Lower lobe of right lung (tissue), 2 donors: ENCODE results near the gene MED6. TPM values are rescaled to one million over a fixed set of nuclear protein-coding genes. Genes with fewer than 3 reads are reported as not detected.

Experiments used
- ATAC-seq, 2 donors: fragments of 200-7000 bp; cut with Tn5 transposase; one replicate each; pipeline ENCODE4 v1.9.1; 2020 to 2022; ENCODE audit warnings: mild to moderate bottlenecking in 2 of 2, moderate library complexity in 2 of 2
- DNase-seq: peaks from one replicate; pipeline ENCODE4 v3.0.0-alpha.2; 2020
- H3K27ac ChIP-seq: fragments of 200-600 bp; one replicate; pipeline ENCODE4 v1.8.0; 2022
- H3K27me3 ChIP-seq: fragments of 200-600 bp; one replicate; pipeline ENCODE4 v1.8.0; 2022; ENCODE audit warnings: low read depth
- H3K36me3 ChIP-seq: fragments of 200-600 bp; one replicate; pipeline ENCODE4 v1.8.0; 2022; ENCODE audit warnings: mild to moderate bottlenecking
- H3K4me1 ChIP-seq: fragments of 200-600 bp; one replicate; pipeline ENCODE4 v1.8.0; 2022
- H3K4me3 ChIP-seq: fragments of 200-600 bp; one replicate; pipeline ENCODE4 v1.8.0; 2022; ENCODE audit warnings: mild to moderate bottlenecking
- H3K9me3 ChIP-seq: fragments of 200-600 bp; one replicate; pipeline ENCODE4 v1.8.0; 2022
- CTCF ChIP-seq: fragments of 200-600 bp; IDR thresholded peaks from one replicate; pipeline ENCODE4 v1.8.0; 2022; ENCODE audit warnings: antibody characterized with exemption, mild to moderate bottlenecking
- intact Hi-C: fragments of 100-400 bp; cut with DNase I; formaldehyde crosslinking; loops from one replicate; pipeline ENCODE4 v1.11.0; 2022
- total RNA-seq: library from RNA; stranded (reverse); fragmentation: NEBNext Ultra II Directional; extraction: Animal tissue kit (Norgen Biotek cat#: 25700); gene quantifications from one replicate; pipeline ENCODE4 v1.2.1, GENCODE V29; 2021
- donor health status: DM: no; HTN: yes; CAD: no; lungs with severe emphysema.

MED6 gene
- total RNA-seq, 1 donor from 2014 or later: 28.8 TPM

- ATAC-seq: no peak
- Histone ChIP-seq H3K9me3 (no peaks in the 10 kb centered on the region), H3K27me3 (no peaks in the 10 kb centered on the region), H3K36me3 (peaks cover 48% of the 10 kb centered on the region), H3K4me1 (peaks cover 23% of the 10 kb centered on the region), H3K27ac (no peak overlapping the region), H3K4me3 (no peak overlapping the region)
- intact Hi-C loops: no loop called here
- DNase-seq: no peak
- no peak for TF ChIP-seq CTCF
Observed at GRCh38 chr14:70597731-70598130, 2.7 kb downstream of the MED6 start.

- no peak for ATAC-seq
- Histone ChIP-seq H3K36me3 (peaks cover 69% of the 10 kb centered on the region), H3K27ac (no peak overlapping the region), H3K4me3 (no peak overlapping the region), H3K27me3 (no peaks in the 10 kb centered on the region), H3K4me1 (peaks cover 18% of the 10 kb centered on the region), H3K9me3 (no peaks in the 10 kb centered on the region)
- intact Hi-C loops: no loop called here
- DNase-seq: no peak
- TF ChIP-seq CTCF: no peak
Observed at GRCh38 chr14:70595443-70596185, 4.8 kb downstream of the MED6 start.

- DNase-seq: no peak
- Histone ChIP-seq H3K4me3 (no peak overlapping the region), H3K27me3 (no peaks in the 10 kb centered on the region), H3K9me3 (no peaks in the 10 kb centered on the region), H3K27ac (no peak overlapping the region), H3K4me1 (peaks cover 13% of the 10 kb centered on the region), H3K36me3 (peaks cover 81% of the 10 kb centered on the region)
- no peak for TF ChIP-seq CTCF
- intact Hi-C loops: no loop called here
- no peak for ATAC-seq
Observed at GRCh38 chr14:70594461-70594860, 6.0 kb downstream of the MED6 start.

GRCh38 chr14:70585231-70585630, 15.2 kb downstream of the MED6 start:
- DNase-seq: no peak
- no peak overlapping the region for H3K27ac ChIP-seq
- H3K27me3 ChIP-seq: no peaks in the 10 kb centered on the region
- ATAC-seq: no peak
- H3K9me3 ChIP-seq: no peaks in the 10 kb centered on the region
- peaks cover 100% of the 10 kb centered on the region for H3K36me3 ChIP-seq
- TF ChIP-seq CTCF: no peak
- no peaks in the 10 kb centered on the region for H3K4me1 ChIP-seq
- intact Hi-C loops: no loop called here
- H3K4me3 ChIP-seq: no peak overlapping the region

DNA sequence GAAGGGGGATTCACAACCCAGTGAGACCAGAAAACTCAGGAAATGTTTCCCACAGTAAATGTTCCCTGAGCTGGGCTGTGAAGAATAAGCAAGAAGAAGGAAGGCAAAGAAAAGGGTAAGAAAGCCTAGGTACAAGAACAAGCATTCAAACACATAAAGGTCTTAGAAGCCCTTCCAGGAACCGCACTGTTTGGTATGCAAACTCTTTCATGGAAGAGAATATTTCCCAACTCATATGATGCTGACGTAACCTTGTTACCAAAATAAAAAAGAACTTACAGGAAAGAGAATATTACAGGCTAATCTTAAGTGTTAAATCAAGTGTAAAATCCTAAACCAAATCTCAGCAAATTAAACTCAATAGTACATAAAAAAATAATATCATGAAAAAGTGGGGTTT, 23.6 kb downstream of the MED6 start:
- ATAC-seq (peak; percentile 61 to 90), DNase-seq (no peak)
- no peaks in the 10 kb centered on the region for H3K27me3 ChIP-seq
- H3K4me3 ChIP-seq: no peak overlapping the region
- no peak for TF ChIP-seq CTCF
- H3K4me1 ChIP-seq: no peaks in the 10 kb centered on the region
- no peaks in the 10 kb centered on the region for H3K9me3 ChIP-seq
- peaks cover 32% of the 10 kb centered on the region for H3K36me3 ChIP-seq
- intact Hi-C loops: no loop called here
- no peak overlapping the region for H3K27ac ChIP-seq
